ENCODE measurements around the gene F5.
"Not testable (repeated sequence)": the region's sequence is repeated elsewhere in the genome, so short reads cannot be mapped to it uniquely, and the experiment has no call there.

Gene F5

GRCh38 chr1:169511316-169512005 is 74.8 kb downstream of the F5 start:
- ATAC-seq, result no peak
- Mint-ChIP-seq H3K27me3 (no peaks in the 10 kb centered on the region), H3K4me1 (peaks cover 12% of the 10 kb centered on the region), H3K4me3 (no peak overlapping the region), H3K27ac (no peak overlapping the region), H3K36me3 (no peaks in the 10 kb centered on the region), H3K9me3 (no peaks in the 10 kb centered on the region)

- no peak for ATAC-seq
- H3K4me1 Mint-ChIP-seq, result peaks cover 12% of the 10 kb centered on the region
- no peak overlapping the region for H3K27ac Mint-ChIP-seq
- H3K9me3 Mint-ChIP-seq, result no peaks in the 10 kb centered on the region
- H3K4me3 Mint-ChIP-seq, result no peak overlapping the region
- no peaks in the 10 kb centered on the region for H3K36me3 Mint-ChIP-seq
- no peaks in the 10 kb centered on the region for H3K27me3 Mint-ChIP-seq
Observed at GRCh38 chr1:169510060-169510459, 76.2 kb downstream of the F5 start.

- Mint-ChIP-seq H3K4me1 (peaks cover 12% of the 10 kb centered on the region), H3K4me3 (no peak overlapping the region), H3K27me3 (no peaks in the 10 kb centered on the region), H3K36me3 (no peaks in the 10 kb centered on the region), H3K9me3 (no peaks in the 10 kb centered on the region), H3K27ac (no peak overlapping the region)
- ATAC-seq, result no peak
Observed at GRCh38 chr1:169509354-169509753, 76.9 kb downstream of the F5 start.

DNA sequence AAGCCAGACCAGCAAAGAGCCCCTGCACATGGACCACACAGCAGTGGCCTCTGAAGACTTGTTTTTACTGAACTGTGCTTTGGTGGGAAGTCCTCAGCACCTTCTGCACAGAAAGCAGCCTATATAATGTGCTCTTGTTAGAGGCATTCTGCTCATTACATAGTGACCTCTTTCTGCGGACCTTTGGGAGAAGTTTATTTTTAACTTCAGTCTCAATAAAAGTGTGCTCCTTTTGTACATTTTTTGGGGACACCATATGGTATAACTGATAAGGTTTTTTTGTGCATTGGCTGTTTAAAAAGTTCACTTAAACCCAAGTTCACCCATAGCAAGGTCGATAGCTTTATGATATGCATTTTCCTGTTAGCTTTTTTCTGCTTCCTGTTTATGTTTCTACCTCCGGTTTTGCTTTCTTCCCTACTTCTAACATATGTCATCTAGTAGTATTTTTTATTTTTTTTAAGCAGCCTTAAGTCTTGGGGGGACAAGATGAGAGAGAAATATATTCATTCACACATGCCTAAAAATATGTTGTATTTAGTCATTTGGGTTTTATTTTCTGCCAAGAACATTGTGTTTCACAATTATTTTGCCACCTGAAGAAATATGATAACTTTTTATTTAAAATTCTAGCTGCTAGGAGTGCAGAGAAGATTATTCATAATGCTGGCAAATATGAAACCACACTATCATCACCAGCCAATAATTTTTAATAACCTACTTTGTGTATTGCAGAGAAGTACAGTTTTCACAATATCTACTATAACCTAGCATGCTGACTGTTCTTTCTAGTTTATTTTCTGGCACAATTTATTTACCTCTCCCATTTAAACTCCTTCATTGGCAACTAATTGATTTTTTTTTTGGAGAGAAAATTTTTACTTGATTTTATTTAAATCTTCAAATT is 77.6 kb downstream of the F5 start:
- Mint-ChIP-seq H3K9me3 (no peaks in the 10 kb centered on the region), H3K27me3 (no peaks in the 10 kb centered on the region), H3K36me3 (no peaks in the 10 kb centered on the region), H3K27ac (peak overlapping the region; percentile 28), H3K4me3 (no peak overlapping the region), H3K4me1 (peaks cover 12% of the 10 kb centered on the region)
- ATAC-seq, result no peak

GRCh38 chr1:169507413-169507812 is 78.9 kb downstream of the F5 start:
- Mint-ChIP-seq H3K36me3 (no peaks in the 10 kb centered on the region), H3K4me3 (no peak overlapping the region), H3K27ac (no peak overlapping the region), H3K9me3 (no peaks in the 10 kb centered on the region), H3K27me3 (no peaks in the 10 kb centered on the region), H3K4me1 (peaks cover 5% of the 10 kb centered on the region)
- no peak for ATAC-seq

DNA sequence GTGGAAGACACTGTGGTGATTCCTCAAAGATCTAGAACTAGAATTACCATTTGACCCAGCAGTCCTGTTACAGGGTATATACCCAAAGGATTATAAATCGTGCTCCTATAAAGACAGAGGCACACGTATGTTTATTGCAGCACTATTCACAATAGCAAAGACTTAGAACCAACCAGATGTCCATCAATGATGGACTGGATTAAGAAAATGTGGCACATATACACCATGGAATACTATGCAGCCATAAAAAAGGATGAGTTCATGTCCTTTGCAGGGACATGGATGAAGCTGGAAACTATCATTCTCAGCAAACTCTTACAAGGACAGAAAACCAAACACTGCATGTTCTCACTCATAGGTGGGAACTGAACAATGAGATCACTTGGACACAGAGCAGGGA is 82.7 kb downstream of the F5 start:
- H3K4me1 Mint-ChIP-seq, H3K27ac Mint-ChIP-seq, H3K9me3 Mint-ChIP-seq, H3K36me3 Mint-ChIP-seq, H3K4me3 Mint-ChIP-seq, ATAC-seq: not testable (repeated sequence)
- peaks cover 24% of the 10 kb centered on the region for H3K27me3 Mint-ChIP-seq

DNA sequence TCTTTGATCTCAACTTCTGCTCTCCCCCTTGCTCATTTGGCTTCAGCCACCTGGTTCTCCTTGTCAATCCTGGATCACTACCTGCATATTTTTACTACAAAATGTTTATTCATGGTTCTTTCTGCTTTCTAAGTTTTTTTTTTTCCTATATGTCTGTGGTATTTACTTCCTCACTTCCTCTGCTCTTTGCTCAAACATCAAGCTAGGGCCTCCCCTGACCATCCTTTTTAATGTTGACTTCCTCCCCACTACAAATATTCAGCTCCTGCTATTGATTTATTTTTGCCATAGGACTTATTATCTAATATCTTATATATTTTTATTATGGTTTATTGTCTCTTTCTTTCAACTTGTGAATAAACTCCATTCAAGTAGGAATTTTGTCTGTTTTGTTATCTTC is 86.5 kb downstream of the F5 start:
- Mint-ChIP-seq H3K27ac (no peak overlapping the region), H3K4me3 (no peak overlapping the region), H3K27me3 (peaks cover 46% of the 10 kb centered on the region), H3K36me3 (peaks cover 14% of the 10 kb centered on the region), H3K4me1 (no peaks in the 10 kb centered on the region), H3K9me3 (peaks cover 9% of the 10 kb centered on the region)
- ATAC-seq, result no peak

GRCh38 chr1:169497317-169497716 is 89.0 kb downstream of the F5 start:
- H3K27ac Mint-ChIP-seq, result no peak overlapping the region
- H3K36me3 Mint-ChIP-seq, result peaks cover 14% of the 10 kb centered on the region
- no peaks in the 10 kb centered on the region for H3K4me1 Mint-ChIP-seq
- peaks cover 46% of the 10 kb centered on the region for H3K27me3 Mint-ChIP-seq
- H3K9me3 Mint-ChIP-seq, result peaks cover 9% of the 10 kb centered on the region
- no peak overlapping the region for H3K4me3 Mint-ChIP-seq
- no peak for ATAC-seq

GRCh38 chr1:169495916-169496315 is 90.4 kb downstream of the F5 start:
- Mint-ChIP-seq H3K4me1 (no peaks in the 10 kb centered on the region), H3K9me3 (peaks cover 9% of the 10 kb centered on the region), H3K27ac (no peak overlapping the region), H3K36me3 (peaks cover 14% of the 10 kb centered on the region), H3K27me3 (peaks cover 45% of the 10 kb centered on the region), H3K4me3 (no peak overlapping the region)
- ATAC-seq, result no peak

DNA sequence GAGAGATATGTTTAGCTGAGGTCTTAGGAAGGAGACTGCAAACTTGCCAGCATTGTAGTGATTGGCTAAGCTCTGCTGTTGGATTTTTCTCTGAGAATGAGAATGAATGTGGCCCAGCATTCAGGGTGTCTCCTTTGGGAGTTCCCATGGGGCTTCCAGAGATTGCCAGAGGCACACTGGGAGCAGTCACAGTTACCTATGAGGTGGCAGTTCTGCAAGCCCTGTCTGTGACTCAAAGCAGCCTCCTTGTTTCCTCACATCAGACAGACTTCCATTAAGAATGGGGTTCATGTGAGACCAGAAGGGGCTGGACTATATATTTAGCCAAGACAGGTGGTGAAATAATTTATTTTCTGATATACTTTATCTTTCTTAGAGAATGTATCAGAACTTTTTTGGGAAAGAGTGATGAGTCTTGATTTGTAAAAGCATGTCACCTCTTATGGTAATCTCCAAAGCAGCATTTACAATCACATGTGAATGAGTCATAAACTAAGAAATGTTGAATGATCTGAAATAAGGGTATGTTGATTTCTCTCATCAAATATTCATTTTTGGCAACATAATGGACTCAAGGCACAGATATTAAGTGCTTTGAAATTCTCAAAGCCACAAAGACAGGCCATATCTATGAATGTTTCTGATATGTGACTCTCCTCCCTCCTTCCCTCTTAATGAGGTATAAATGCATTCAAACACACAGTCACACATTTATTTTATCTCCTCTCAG is 91.1 kb downstream of the F5 start:
- peaks cover 14% of the 10 kb centered on the region for H3K36me3 Mint-ChIP-seq
- ATAC-seq, result no peak
- H3K9me3 Mint-ChIP-seq, result peaks cover 9% of the 10 kb centered on the region
- H3K27me3 Mint-ChIP-seq, result peaks cover 38% of the 10 kb centered on the region
- no peak overlapping the region for H3K27ac Mint-ChIP-seq
- no peaks in the 10 kb centered on the region for H3K4me1 Mint-ChIP-seq
- no peak overlapping the region for H3K4me3 Mint-ChIP-seq

DNA sequence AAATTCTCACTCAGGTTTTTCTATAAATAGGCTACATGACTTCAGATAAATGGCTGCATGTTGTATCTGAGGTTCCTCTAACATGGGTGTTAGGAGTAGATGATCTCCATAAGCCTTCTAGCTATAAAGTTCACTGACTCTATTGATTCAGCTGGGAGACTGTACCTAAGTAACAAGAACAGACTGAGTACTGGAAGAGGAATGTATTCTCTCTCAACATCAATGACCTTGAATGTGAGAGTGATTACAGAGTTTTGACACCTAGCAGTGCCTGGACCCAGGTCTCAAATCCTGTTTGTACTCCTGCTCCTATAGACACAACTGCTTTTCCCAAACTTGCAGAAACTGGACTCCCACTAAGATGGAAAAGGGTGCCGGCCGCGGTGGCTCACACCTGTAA is 91.9 kb downstream of the F5 start:
- Mint-ChIP-seq H3K27me3 (peaks cover 29% of the 10 kb centered on the region), H3K36me3 (peaks cover 10% of the 10 kb centered on the region), H3K4me3 (no peak overlapping the region), H3K9me3 (peaks cover 9% of the 10 kb centered on the region), H3K27ac (no peak overlapping the region), H3K4me1 (no peaks in the 10 kb centered on the region)
- ATAC-seq, result no peak

DNA sequence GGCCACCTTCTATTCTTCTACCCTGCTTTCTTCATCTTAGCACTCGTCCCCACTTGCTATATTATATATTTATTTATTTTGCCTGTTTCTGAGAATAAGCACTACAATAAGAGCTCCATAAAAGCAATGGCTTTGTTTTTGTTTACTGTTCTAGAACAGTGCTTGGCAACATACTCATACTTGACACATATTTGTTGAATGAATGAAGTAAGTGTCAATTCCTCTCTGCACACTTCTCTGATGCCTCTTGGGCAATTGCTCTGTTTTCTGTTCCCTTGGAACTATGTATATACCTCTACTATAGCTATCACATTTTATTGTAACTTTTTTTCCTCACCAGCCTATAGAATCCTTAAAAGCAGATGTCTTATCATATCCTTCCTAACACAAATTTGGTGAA is 93.0 kb downstream of the F5 start:
- H3K4me3 Mint-ChIP-seq, result no peak overlapping the region
- peaks cover 4% of the 10 kb centered on the region for H3K9me3 Mint-ChIP-seq
- no peak for ATAC-seq
- peaks cover 4% of the 10 kb centered on the region for H3K36me3 Mint-ChIP-seq
- H3K27ac Mint-ChIP-seq, result no peak overlapping the region
- peaks cover 18% of the 10 kb centered on the region for H3K27me3 Mint-ChIP-seq
- H3K4me1 Mint-ChIP-seq, result no peaks in the 10 kb centered on the region

GRCh38 chr1:169491845-169492281 is 94.4 kb downstream of the F5 start:
- H3K27ac Mint-ChIP-seq, result no peak overlapping the region
- peaks cover 9% of the 10 kb centered on the region for H3K27me3 Mint-ChIP-seq
- H3K4me1 Mint-ChIP-seq, result peaks cover 7% of the 10 kb centered on the region
- no peak overlapping the region for H3K4me3 Mint-ChIP-seq
- no peaks in the 10 kb centered on the region for H3K36me3 Mint-ChIP-seq
- H3K9me3 Mint-ChIP-seq, result no peaks in the 10 kb centered on the region
- no peak for ATAC-seq

DNA sequence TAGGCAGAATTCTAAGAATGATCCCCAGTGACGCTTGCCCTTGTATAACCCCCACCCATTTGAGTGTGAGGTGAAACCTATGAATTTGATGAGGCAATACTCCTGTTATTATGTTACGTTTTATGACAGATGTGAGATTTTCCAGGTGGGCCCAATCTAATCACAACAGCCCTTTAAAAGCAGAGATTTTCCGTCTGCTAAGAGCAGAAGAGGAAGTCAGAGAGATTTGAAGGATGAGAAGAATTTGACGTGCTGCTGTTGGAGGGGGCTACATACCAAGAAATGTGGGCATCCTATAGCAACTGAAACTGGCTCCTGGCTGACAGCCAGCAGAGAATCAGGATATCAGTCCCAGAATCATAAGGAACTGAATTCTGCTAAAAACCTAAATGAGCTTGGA is 98.1 kb downstream of the F5 start:
- H3K4me1 Mint-ChIP-seq, result peaks cover 36% of the 10 kb centered on the region
- H3K4me3 Mint-ChIP-seq, result no peak overlapping the region
- no peak overlapping the region for H3K27ac Mint-ChIP-seq
- H3K9me3 Mint-ChIP-seq, result no peaks in the 10 kb centered on the region
- H3K36me3 Mint-ChIP-seq, result no peaks in the 10 kb centered on the region
- no peaks in the 10 kb centered on the region for H3K27me3 Mint-ChIP-seq
- no peak for ATAC-seq

DNA sequence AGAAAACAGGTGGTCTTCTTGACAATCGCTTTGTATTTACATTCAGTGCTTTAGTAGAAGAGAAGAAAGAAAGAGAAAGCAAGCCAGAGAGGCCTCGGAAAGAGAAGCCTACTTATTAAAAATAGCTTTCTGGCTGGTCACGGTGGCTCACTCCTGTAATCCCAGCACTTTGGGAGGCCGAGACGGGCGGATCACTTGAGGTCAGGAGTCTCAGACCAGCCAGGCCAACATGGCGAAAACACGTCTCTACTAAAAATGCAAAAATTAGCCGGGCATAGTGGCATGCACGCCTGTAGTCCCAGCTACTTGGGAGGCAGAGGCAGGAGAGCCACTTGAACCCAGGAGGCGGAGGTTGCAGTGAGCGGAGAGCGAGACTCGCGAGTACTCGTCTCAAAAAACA is 98.7 kb downstream of the F5 start:
- Mint-ChIP-seq H3K4me1 (peaks cover 36% of the 10 kb centered on the region), H3K27ac (no peak overlapping the region), H3K36me3 (no peaks in the 10 kb centered on the region), H3K27me3 (no peaks in the 10 kb centered on the region), H3K9me3 (no peaks in the 10 kb centered on the region), H3K4me3 (no peak overlapping the region)
- ATAC-seq, result no peak
